ENCODE data around the gene STIP1. TPM values are rescaled to one million over a fixed set of nuclear protein-coding genes. Genes with fewer than 3 reads are reported as not detected.
A peak's percentile ranks its signal among the peaks of the same experiment; 100 is the strongest.

STIP1 gene
- total RNA-seq, 1 donor from 2014 or later = 127 TPM

DNA sequence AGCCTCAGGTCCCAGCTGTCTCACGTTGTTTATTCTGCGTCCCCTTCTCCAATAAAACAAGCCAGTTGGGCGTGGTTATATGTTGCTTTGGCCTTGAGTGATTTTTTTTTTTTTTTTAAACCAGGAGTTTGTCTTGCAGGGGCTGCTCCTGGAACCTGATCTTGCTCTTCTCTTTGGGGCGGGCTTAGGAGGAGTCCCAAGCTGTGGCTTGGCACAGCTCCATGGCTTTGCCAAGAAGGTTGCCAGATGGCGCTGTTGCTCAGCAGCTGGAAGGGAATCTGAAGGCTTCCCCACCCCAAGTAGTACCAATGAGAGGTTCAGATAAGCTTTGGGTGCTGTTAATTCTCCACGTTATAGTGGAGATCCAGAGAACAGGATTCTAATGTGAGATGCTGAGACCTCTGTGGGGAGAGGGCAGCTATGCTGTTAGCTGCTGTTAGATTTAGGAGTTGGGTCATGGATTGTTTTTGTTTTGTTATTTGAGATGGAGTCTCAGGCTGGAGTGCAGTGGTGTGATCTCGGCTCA, 18.6 kb downstream of the STIP1 start:
- peak in 1 of 2 experiments; percentile 59 for DNase-seq (ENCODE audit: low spot score in 2 of 2, unreplicated experiment in 2 of 2)
- H3K27me3 Mint-ChIP-seq (ENCODE audit: low read depth) = no peaks in the 10 kb centered on the region
- peaks cover 32% of the 10 kb centered on the region for H3K36me3 Mint-ChIP-seq
- no peaks in the 10 kb centered on the region for H3K9me3 Mint-ChIP-seq
- H3K4me1 Mint-ChIP-seq = peaks cover 9% of the 10 kb centered on the region
- H3K4me3 Mint-ChIP-seq = no peak overlapping the region
- H3K27ac Mint-ChIP-seq = peak overlapping the region; percentile 67
- TF ChIP-seq, protein P1, sequence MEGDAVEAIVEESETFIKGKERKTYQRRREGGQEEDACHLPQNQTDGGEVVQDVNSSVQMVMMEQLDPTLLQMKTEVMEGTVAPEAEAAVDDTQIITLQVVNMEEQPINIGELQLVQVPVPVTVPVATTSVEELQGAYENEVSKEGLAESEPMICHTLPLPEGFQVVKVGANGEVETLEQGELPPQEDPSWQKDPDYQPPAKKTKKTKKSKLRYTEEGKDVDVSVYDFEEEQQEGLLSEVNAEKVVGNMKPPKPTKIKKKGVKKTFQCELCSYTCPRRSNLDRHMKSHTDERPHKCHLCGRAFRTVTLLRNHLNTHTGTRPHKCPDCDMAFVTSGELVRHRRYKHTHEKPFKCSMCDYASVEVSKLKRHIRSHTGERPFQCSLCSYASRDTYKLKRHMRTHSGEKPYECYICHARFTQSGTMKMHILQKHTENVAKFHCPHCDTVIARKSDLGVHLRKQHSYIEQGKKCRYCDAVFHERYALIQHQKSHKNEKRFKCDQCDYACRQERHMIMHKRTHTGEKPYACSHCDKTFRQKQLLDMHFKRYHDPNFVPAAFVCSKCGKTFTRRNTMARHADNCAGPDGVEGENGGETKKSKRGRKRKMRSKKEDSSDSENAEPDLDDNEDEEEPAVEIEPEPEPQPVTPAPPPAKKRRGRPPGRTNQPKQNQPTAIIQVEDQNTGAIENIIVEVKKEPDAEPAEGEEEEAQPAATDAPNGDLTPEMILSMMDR (IDR thresholded peaks at IDR 0.05; ENCODE audit: unreplicated experiment) = no peak

DNA sequence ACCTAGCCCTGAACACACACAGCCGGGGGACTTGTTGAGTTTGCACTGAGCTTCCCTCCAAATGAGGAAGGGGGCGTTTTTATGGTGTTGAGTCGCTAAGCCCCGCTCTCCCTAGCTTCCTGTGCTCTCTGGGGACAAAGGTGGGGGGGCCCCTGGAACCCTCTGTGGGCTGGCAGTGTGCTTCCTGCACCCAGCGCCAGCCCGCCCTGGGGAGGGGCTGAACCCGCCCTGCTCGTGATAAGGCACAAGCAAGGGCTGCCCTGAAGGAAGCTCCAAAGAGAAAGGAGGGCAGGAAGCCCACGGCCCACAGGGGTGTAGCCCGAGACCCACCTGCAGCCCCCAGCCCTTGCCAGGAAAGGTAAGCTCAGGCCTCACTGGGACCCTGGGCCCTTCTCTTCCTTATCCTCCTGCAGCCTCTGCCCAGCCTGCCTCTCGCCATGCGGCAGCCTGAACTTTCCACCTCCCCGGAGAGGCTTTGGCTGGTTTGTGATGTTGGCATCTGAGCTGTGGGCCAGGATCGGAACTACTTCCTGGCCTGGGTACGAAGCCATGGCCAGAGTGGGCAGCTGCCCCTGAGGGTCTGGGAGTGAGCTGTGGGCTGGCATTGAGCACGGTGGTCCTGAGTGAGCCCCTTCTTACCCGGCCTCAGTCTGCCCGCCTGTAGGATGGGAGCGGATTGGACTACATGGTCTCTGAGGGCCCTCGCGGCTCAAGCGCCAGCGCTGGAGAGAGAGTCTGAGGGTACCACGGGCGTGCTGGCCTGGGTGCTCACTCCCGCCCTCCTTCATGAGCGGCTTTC, 20.7 kb downstream of the STIP1 start, which contains the start of gene FERMT3:
FERMT3 (plus strand) TSS at position 265 of the 799 bp plus-strand sequence. CDS start 644 bp downstream, outside the sequence.
- no peaks in the 10 kb centered on the region for H3K9me3 Mint-ChIP-seq
- no peak within 1 kb of the TSS for H3K4me3 Mint-ChIP-seq
- peaks cover 21% of the 10 kb centered on the region for H3K36me3 Mint-ChIP-seq
- no peak for DNase-seq (ENCODE audit: low spot score in 2 of 2, unreplicated experiment in 2 of 2)
- peak within 1 kb of the TSS; percentile 66 for H3K27ac Mint-ChIP-seq
- TF ChIP-seq, protein P1 (IDR thresholded peaks at IDR 0.05; ENCODE audit: unreplicated experiment) = no peak
- no peaks in the 10 kb centered on the region for H3K27me3 Mint-ChIP-seq (ENCODE audit: low read depth)
- peaks cover 9% of the 10 kb centered on the region for H3K4me1 Mint-ChIP-seq

DNA sequence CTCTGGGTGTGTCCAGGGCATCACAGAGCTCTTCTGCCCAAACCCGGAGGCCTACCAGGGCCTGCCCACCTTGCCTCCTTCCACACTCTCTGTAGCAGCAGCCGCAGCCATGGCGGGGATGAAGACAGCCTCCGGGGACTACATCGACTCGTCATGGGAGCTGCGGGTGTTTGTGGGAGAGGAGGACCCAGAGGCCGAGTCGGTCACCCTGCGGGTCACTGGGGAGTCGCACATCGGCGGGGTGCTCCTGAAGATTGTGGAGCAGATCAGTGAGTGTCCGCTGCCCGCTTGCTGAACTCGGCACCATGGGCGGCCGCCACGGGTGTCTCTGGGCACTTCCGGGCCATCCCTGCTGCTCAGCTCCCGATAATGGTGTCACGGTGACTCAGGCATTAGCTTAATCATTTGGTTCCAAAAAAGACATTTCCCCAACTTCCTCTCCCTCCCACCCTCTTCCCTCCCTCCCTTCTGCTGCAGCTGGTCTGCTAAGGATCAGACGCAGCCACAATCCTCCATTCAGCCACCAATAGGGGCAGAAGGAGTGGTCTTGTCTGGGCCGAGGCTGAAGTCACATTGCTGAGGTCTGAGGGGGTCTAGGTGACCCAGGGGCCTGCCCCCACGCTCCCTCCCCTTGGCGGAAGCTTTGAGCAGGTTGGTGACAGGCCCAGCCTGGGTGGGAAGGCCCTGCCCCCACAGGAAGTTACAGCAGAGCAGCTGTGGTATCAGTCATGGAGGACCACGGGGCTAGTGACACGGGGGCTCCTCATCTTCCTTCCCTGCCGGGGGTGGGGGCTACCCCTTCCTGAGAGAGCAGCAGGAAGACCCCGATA, 21.5 kb downstream of the STIP1 start:
- H3K9me3 Mint-ChIP-seq = no peaks in the 10 kb centered on the region
- H3K36me3 Mint-ChIP-seq = peaks cover 17% of the 10 kb centered on the region
- peak overlapping the region; percentile 66 for H3K27ac Mint-ChIP-seq
- DNase-seq (ENCODE audit: low spot score in 2 of 2, unreplicated experiment in 2 of 2) = no peak
- H3K4me3 Mint-ChIP-seq = no peak overlapping the region
- H3K4me1 Mint-ChIP-seq = peaks cover 9% of the 10 kb centered on the region
- H3K27me3 Mint-ChIP-seq (ENCODE audit: low read depth) = no peaks in the 10 kb centered on the region
- TF ChIP-seq, protein P1 (IDR thresholded peaks at IDR 0.05; ENCODE audit: unreplicated experiment) = no peak

DNA sequence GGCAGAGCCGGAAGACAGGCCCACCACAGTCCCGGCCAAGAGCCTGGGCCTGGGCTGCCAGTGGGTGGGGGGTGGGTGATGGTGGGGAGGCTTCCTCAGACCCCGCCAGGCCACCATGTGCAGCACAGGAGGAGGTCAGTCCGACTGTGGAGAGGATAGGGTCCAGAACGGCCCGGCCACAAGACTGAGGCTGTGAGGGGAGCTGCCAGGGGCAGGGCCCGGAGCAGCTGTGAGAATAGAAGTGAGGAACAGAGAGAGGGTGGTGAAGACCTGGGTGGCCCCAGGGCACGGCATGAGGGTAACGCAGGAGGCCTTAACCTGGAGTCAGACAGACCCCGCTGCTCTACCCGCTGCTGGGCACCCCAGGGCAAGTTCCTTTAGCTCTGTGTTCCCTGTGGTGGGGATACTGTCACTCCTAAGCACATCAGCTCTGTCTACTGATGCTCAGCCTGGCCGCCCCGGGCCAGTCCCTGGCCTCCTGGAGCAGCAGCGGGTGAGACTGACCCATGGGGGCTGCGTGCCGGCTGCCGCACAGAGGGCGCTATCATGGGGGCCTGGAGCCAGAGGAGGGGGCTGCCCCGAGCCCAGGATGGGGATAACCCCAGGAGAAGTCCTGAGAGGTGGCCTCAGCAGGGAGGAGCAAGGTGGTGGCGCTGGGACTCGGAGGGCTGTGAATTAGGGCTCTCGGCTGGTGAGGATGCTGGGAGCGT, 22.3 kb downstream of the STIP1 start:
- no peak overlapping the region for H3K4me3 Mint-ChIP-seq
- TF ChIP-seq, protein P1 (IDR thresholded peaks at IDR 0.05; ENCODE audit: unreplicated experiment) = no peak
- no peaks in the 10 kb centered on the region for H3K27me3 Mint-ChIP-seq (ENCODE audit: low read depth)
- peaks cover 13% of the 10 kb centered on the region for H3K36me3 Mint-ChIP-seq
- peaks cover 9% of the 10 kb centered on the region for H3K4me1 Mint-ChIP-seq
- H3K27ac Mint-ChIP-seq = peak overlapping the region; percentile 66
- DNase-seq (ENCODE audit: low spot score in 2 of 2, unreplicated experiment in 2 of 2) = no peak
- H3K9me3 Mint-ChIP-seq = no peaks in the 10 kb centered on the region
